Colonic mucosa (tissue), 4 donors: ENCODE results near the gene PBX1. TPM values are rescaled to one million over a fixed set of nuclear protein-coding genes. Genes with fewer than 3 reads are reported as not detected.

ENCODE experiments used
- DNase-seq: peaks from one replicate; pipeline ENCODE4 v3.0.0-alpha.2; 2020
- H3K27ac ChIP-seq: fragments of 200-600 bp; one replicate; pipeline ENCODE4 v1.8.0; 2021
- H3K27me3 ChIP-seq: fragments of 200-600 bp; one replicate; pipeline ENCODE4 v1.8.0; 2021
- H3K36me3 ChIP-seq: fragments of 200-600 bp; one replicate; pipeline ENCODE4 v1.8.0; 2021
- H3K4me1 ChIP-seq: fragments of 200-600 bp; one replicate; pipeline ENCODE4 v1.8.0; 2021; ENCODE audit warnings: mild to moderate bottlenecking
- H3K4me3 ChIP-seq: fragments of 200-600 bp; one replicate; pipeline ENCODE4 v1.8.0; 2021
- H3K9ac ChIP-seq, 2 donors: one replicate each; pipeline ENCODE4 v1.7.0; 2013; ENCODE audit warnings: control low read depth in 2 of 2, low read depth in 2 of 2, low read length in 2 of 2
- H3K9me3 ChIP-seq: fragments of 200-600 bp; one replicate; pipeline ENCODE4 v1.8.0; 2021
- intact Hi-C: fragments of 100-400 bp; cut with DNase I; formaldehyde crosslinking; loops from one replicate; pipeline ENCODE4 v1.14.1; 2022
- total RNA-seq, 2 donors: library from RNA; stranded (reverse); fragmentation: NEBNext Ultra II Directional in 1 of 2; extraction: Animal tissue kit (Norgen Biotek cat#: 25700) in 1 of 2; gene quantifications; one replicate each; pipeline ENCODE4 v1.2.1, GENCODE V29; 2021
- TF ChIP-seq, protein P1 (sequence below): fragments of 200-600 bp; IDR thresholded peaks from one replicate; pipeline ENCODE4 v1.8.0; 2022; ENCODE audit warnings: antibody characterized with exemption, mild to moderate bottlenecking
- donor health status: healthy.
- donor health status: DM: no; HTN: no; CAD: no.
- donor health status: DM: no; HTN: no; CAD: no.

Gene PBX1
- total RNA-seq, 2 donors from 2014 or later: 27.2 to 53.7 TPM

DNA sequence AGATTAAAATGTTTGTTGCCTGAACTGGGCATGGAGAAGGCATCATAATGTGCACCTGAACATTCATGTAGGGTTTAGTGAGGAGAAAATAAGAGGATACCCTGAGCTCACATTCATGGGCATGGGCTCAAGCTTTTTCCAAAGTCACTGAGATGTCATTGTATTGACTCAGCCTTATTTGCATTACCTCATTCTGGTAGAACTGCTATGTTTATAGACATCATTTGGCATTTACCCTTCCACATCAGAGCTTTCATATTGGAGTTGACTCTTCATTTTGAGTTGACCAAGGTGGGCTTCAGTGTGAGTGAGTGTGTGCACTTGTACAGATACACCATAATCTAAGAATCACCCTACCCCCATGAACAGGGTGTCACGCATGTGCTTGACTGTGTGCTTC lies 143.2 kb downstream of the PBX1 start:
- H3K4me1 ChIP-seq: peaks cover 12% of the 10 kb centered on the region
- H3K27ac ChIP-seq: no peak overlapping the region
- H3K4me3 ChIP-seq: no peak overlapping the region
- TF ChIP-seq, protein P1, sequence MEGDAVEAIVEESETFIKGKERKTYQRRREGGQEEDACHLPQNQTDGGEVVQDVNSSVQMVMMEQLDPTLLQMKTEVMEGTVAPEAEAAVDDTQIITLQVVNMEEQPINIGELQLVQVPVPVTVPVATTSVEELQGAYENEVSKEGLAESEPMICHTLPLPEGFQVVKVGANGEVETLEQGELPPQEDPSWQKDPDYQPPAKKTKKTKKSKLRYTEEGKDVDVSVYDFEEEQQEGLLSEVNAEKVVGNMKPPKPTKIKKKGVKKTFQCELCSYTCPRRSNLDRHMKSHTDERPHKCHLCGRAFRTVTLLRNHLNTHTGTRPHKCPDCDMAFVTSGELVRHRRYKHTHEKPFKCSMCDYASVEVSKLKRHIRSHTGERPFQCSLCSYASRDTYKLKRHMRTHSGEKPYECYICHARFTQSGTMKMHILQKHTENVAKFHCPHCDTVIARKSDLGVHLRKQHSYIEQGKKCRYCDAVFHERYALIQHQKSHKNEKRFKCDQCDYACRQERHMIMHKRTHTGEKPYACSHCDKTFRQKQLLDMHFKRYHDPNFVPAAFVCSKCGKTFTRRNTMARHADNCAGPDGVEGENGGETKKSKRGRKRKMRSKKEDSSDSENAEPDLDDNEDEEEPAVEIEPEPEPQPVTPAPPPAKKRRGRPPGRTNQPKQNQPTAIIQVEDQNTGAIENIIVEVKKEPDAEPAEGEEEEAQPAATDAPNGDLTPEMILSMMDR: no peak
- no peaks in the 10 kb centered on the region for H3K9me3 ChIP-seq
- H3K36me3 ChIP-seq: no peaks in the 10 kb centered on the region
- intact Hi-C loops: no loop called here
- no peak overlapping the region for H3K9ac ChIP-seq
- no peaks in the 10 kb centered on the region for H3K27me3 ChIP-seq
- no peak for DNase-seq

DNA sequence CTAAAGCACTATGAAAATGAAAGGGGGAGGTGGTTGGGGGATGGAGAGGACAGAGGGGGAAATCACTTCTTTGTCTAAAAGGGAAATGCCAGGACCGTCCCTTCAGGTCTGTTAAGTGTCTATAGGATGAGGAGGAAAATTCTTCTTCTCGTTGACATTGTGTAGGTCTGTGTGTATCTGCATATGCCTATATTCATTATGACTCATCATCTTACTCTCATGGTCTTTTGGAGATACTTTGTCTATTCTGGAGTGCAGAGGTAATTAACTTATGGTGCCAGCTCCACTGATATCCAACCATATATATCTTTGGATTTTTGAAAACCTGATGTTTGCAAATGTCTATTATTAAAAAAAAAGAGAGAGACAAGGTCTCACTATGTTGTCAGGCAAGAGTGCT lies 143.7 kb downstream of the PBX1 start:
- TF ChIP-seq, protein P1: no peak
- H3K4me3 ChIP-seq: no peak overlapping the region
- no peaks in the 10 kb centered on the region for H3K9me3 ChIP-seq
- H3K27ac ChIP-seq: no peak overlapping the region
- H3K9ac ChIP-seq: no peak overlapping the region
- intact Hi-C loops: no loop called here
- no peaks in the 10 kb centered on the region for H3K27me3 ChIP-seq
- H3K4me1 ChIP-seq: peaks cover 14% of the 10 kb centered on the region
- no peaks in the 10 kb centered on the region for H3K36me3 ChIP-seq
- DNase-seq: no peak

DNA sequence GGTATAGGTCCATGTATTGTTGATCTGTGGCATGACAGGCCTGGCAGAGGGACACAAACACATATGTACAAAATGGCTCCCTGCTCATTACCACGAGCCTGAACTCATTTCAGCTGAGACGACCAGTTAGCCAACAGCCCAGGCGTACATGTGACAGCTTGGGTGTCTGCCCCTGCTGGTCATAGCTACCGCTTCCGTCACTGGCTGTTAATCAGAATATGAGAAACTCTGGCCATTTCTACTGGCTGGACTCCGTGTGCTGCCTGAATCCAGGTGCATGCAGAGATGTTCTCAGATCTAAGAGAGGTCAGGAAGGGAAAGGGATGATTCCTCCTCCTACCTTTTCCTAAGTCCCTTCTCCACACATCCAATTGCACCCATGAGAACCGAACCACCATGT lies 144.5 kb downstream of the PBX1 start:
- no peaks in the 10 kb centered on the region for H3K36me3 ChIP-seq
- intact Hi-C loops: no loop called here
- TF ChIP-seq, protein P1: no peak
- no peak overlapping the region for H3K9ac ChIP-seq
- H3K9me3 ChIP-seq: no peaks in the 10 kb centered on the region
- H3K4me1 ChIP-seq: peaks cover 19% of the 10 kb centered on the region
- no peak for DNase-seq
- H3K27me3 ChIP-seq: no peaks in the 10 kb centered on the region
- no peak overlapping the region for H3K4me3 ChIP-seq
- peak overlapping the region; percentile 35 for H3K27ac ChIP-seq

DNA sequence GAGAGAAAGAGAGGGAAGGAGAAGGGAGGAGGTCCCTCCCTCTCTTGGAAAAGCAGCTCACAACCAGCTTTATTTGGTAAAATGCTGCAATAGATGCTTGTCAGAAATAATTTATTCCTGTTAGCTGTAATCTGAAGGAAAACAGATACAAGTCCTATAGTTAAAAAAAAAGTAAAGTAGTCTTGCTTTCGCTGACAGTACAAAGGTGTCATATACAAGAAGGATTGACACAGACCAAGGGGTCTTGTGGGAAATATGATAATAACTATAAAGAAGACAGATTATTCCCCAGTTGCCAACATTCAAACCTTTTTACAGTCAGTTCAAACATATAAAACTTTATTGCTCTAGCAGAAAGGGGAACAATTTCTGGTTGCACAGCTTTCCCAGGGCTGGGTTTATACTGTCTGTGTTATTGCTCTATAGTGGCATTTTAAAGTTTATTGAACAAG lies 145.0 kb downstream of the PBX1 start:
- no peaks in the 10 kb centered on the region for H3K36me3 ChIP-seq
- no peak overlapping the region for H3K4me3 ChIP-seq
- H3K4me1 ChIP-seq: peaks cover 19% of the 10 kb centered on the region
- no peaks in the 10 kb centered on the region for H3K27me3 ChIP-seq
- TF ChIP-seq, protein P1: no peak
- H3K9ac ChIP-seq: no peak overlapping the region
- DNase-seq: peak; percentile 56
- intact Hi-C loops: no loop called here
- H3K27ac ChIP-seq: peak overlapping the region; percentile 35
- no peaks in the 10 kb centered on the region for H3K9me3 ChIP-seq

DNA sequence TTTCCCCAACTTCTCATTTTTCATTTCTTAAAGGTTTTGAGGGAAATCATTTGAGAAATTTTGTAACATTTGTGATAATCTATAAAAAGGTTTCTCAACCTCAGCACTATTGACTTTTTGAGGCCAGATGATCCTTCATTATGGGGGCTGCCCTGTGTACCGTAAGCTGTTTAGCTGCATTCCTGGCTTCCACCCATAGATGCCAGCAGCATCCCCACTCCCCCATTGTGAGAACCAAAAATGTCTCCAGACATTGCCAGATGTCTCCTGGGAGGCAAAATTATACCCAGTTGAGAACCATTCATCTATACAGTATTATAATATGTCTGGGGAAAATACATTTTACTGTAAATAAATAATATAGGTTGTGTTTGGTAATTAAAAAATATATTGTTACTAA lies 146.0 kb downstream of the PBX1 start:
- intact Hi-C loops: no loop called here
- no peaks in the 10 kb centered on the region for H3K27me3 ChIP-seq

More for the DNA sequence above, 146.0 kb downstream of the PBX1 start:
- H3K4me3 ChIP-seq: no peak overlapping the region
- peak overlapping the region; percentile 35 for H3K27ac ChIP-seq
- H3K9me3 ChIP-seq: no peaks in the 10 kb centered on the region
- H3K36me3 ChIP-seq: no peaks in the 10 kb centered on the region
- TF ChIP-seq, protein P1: no peak
- H3K4me1 ChIP-seq: peaks cover 19% of the 10 kb centered on the region
- DNase-seq: no peak
- no peak overlapping the region for H3K9ac ChIP-seq
